SK-N-SH (cell line): ENCODE measurements around the gene WHRN. TPM values are rescaled to one million over a fixed set of nuclear protein-coding genes. Genes with fewer than 3 reads are reported as not detected.

Experiments used
- CTCF ChIA-PET: fragments of 300-600, 350-600 bp; formaldehyde crosslinking; extraction: SDS; loops from one replicate; lab custom pipeline; 2021; lab: Yijun Ruan, JAX
- POLR2A ChIA-PET: fragments of 350-600 bp; sonication (Branson Sonifier 250); formaldehyde crosslinking; extraction: SDS; loops from one replicate; lab custom pipeline; 2020; ENCODE audit warnings: antibody characterized with exemption, inconsistent platforms; lab: Yijun Ruan, JAX
- DNase-seq: peaks from one replicate; pipeline ENCODE4 v3.0.0; 2012
- H2AFZ ChIP-seq: fragments of 200-600 bp; sonication (generic); 2 replicates; pipeline ENCODE4 v1.8.1; 2016; ENCODE audit warnings: antibody characterized with exemption, mild to moderate bottlenecking, low read depth
- H3F3A ChIP-seq: fragments of 200-600 bp; sonication (generic); replicated peaks from 2 replicates; pipeline ENCODE3; 2016; ENCODE audit warnings: antibody characterized with exemption, mild to moderate bottlenecking; ENCODE audit not compliant: insufficient read depth
- H3K27ac ChIP-seq, 2 experiments: fragments of 200-500 bp in 1 of 2; fragments of 200-600 bp in 1 of 2; sonication (Bioruptor generic) in 1 of 2; sonication (generic), shearing (Covaris generic) in 1 of 2; 2 replicates each; pipeline versions ENCODE4 v1.5.1 to v1.6.1; 2014 to 2016; ENCODE audit warnings: low read depth in 2 of 2, inconsistent platforms in 1 of 2, low read length in 1 of 2, mild to moderate bottlenecking in 1 of 2, mixed read lengths in 1 of 2
- H3K27me3 ChIP-seq: fragments of 200-600 bp; sonication (generic), shearing (Covaris generic); 2 replicates; pipeline ENCODE4 v1.6.1; 2016; ENCODE audit warnings: mixed run types; ENCODE audit not compliant: insufficient read depth
- H3K36me3 ChIP-seq, 2 experiments: fragments of 200-500 bp in 1 of 2; fragments of 200-600 bp in 1 of 2; sonication (Bioruptor generic) in 1 of 2; sonication (generic) in 1 of 2; replicated peaks in 1 of 2; 2 replicates each; pipeline versions ENCODE3 to v1.5.1; 2014 to 2016; ENCODE audit warnings: low read length in 1 of 2, mild to moderate bottlenecking in 1 of 2; ENCODE audit not compliant: insufficient read depth in 2 of 2, control insufficient read depth in 1 of 2
- H3K4me1 ChIP-seq, 2 experiments: fragments of 200-500 bp in 1 of 2; fragments of 200-600 bp in 1 of 2; sonication (Bioruptor generic) in 1 of 2; sonication (generic), shearing (Covaris generic) in 1 of 2; 2 replicates each; pipeline versions ENCODE4 v1.5.1 to v1.6.1; 2014 to 2016; ENCODE audit warnings: low read depth in 1 of 2, low read length in 1 of 2, mixed run types in 1 of 2; ENCODE audit not compliant: insufficient read depth in 2 of 2, control insufficient read depth in 1 of 2
- H3K4me2 ChIP-seq: fragments of 200-600 bp; sonication (generic), shearing (Covaris generic); 2 replicates; pipeline ENCODE4 v1.6.1; 2017; ENCODE audit warnings: mixed run types
- H3K4me3 ChIP-seq, 2 experiments: fragments of 200-500 bp in 1 of 2; fragments of 200-600 bp in 1 of 2; sonication (Bioruptor generic) in 1 of 2; sonication (generic), shearing (Covaris generic) in 1 of 2; 2 replicates each; pipeline versions ENCODE4 v1.5.1 to v1.8.1; 2014 to 2016; ENCODE audit warnings: low read depth in 2 of 2, inconsistent platforms in 1 of 2, low read length in 1 of 2, mild to moderate bottlenecking in 1 of 2, mixed read lengths in 1 of 2, moderate library complexity in 1 of 2
- H3K79me2 ChIP-seq: fragments of 200-600 bp; sonication (generic); 2 replicates; pipeline ENCODE4 v1.8.1; 2017; ENCODE audit warnings: mild to moderate bottlenecking; ENCODE audit not compliant: insufficient read depth
- H3K9ac ChIP-seq: fragments of 200-600 bp; sonication (generic); 2 replicates; pipeline ENCODE4 v1.6.1; 2017; ENCODE audit warnings: mixed run types
- H3K9me2 ChIP-seq: fragments of 200-600 bp; sonication (generic); 2 replicates; pipeline ENCODE4 v1.6.1; 2017; ENCODE audit warnings: mixed run types
- H3K9me3 ChIP-seq: fragments of 200-600 bp; sonication (generic); 2 replicates; pipeline ENCODE4 v1.6.1; 2017; ENCODE audit warnings: mixed run types, mild to moderate bottlenecking, moderate library complexity
- H4K20me1 ChIP-seq: fragments of 200-600 bp; sonication (generic); 2 replicates; pipeline ENCODE4 v1.6.1; 2017; ENCODE audit warnings: mild to moderate bottlenecking, mixed run types; ENCODE audit not compliant: insufficient read depth
- CHD2 ChIP-seq: fragments of 150-350 bp; IDR thresholded peaks from 2 replicates; pipeline ENCODE4 v1.6.1; 2018; ENCODE audit warnings: low read length; ENCODE audit not compliant: partially characterized antibody
- ELF1 ChIP-seq: IDR thresholded peaks from 2 replicates; pipeline ENCODE4 v1.4.0; 2012
- EP300 ChIP-seq, 2 experiments: IDR thresholded peaks; 2 replicates each; pipeline versions ENCODE4 v1.4.0 to v1.6.1; 2012; ENCODE audit warnings: borderline replicate concordance in 1 of 2, low read depth in 1 of 2, low read length in 1 of 2
- FOXM1 ChIP-seq: IDR thresholded peaks from 2 replicates; pipeline ENCODE4 v1.4.0; 2012; ENCODE audit warnings: low read depth, mild to moderate bottlenecking
- GATA2 ChIP-seq: sonication (generic); formaldehyde crosslinking; IDR thresholded peaks from 2 replicates; pipeline ENCODE4 v1.5.0; 2020; ENCODE audit warnings: mild to moderate bottlenecking, missing genetic modification reagents
- NFIC ChIP-seq: IDR thresholded peaks from 2 replicates; pipeline ENCODE4 v1.4.0; 2012; ENCODE audit warnings: borderline replicate concordance
- RCOR1 ChIP-seq: fragments of 150-350 bp; IDR thresholded peaks from 2 replicates; pipeline ENCODE4 v1.6.1; 2017; ENCODE audit warnings: antibody characterized with exemption, low read length
- ZBTB33 ChIP-seq: IDR thresholded peaks from 2 replicates; pipeline ENCODE4 v1.4.0; 2012; ENCODE audit warnings: low read depth, borderline replicate concordance
- WGBS: methylation state at CpG from one replicate; pipeline ENCODE4 v1.1.6; 2017; ENCODE audit warnings: low lambda C conversion rate; 5-methylcytosine and 5-hydroxymethylcytosine counted together
- polyA plus RNA-seq, 3 experiments: library from polyadenylated mRNA; depleted of rRNA; stranded (reverse); fragments of >200 nt; gene quantifications; 2 replicates each; pipeline ENCODE4 v1.2.3, GENCODE V29; 2012
- TF ChIP-seq, protein P1 (sequence below): fragments of 150-350 bp; IDR thresholded peaks from 2 replicates; pipeline ENCODE4 v1.6.1; 2017; ENCODE audit warnings: antibody characterized with exemption, low read length, low read depth, borderline replicate concordance
- TF ChIP-seq, protein P2 (sequence below): IDR thresholded peaks from 2 replicates; pipeline ENCODE4 v1.6.1; 2012; ENCODE audit warnings: mild to moderate bottlenecking, low read depth, low read length, moderate library complexity

WHRN gene
- polyA plus RNA-seq, 1 of the 3 experiments (the other 2 are of a cell fraction) = 4.6 TPM

- 79% methylated on average over 5 of the region's 5 CpGs for WGBS
- Histone ChIP-seq H3K9me3 (no peaks in the 10 kb centered on the region), H3K79me2 (no peaks in the 10 kb centered on the region), H3K27ac (no peak overlapping the region), H3K27me3 (no peaks in the 10 kb centered on the region), H3F3A (no peaks in the 10 kb centered on the region), H4K20me1 (no peaks in the 10 kb centered on the region), H3K36me3 (no peaks in the 10 kb centered on the region), H3K9me2 (no peaks in the 10 kb centered on the region), H3K9ac (no peak overlapping the region), H2AFZ (no peak overlapping the region)
- ChIA-PET POLR2A (no interaction called here), CTCF (interaction anchor here (8.9 kb wide), 1 partner anchor 12 kb away, joined by 74 read pairs; no protein-coding TSS in a partner anchor)
- DNase-seq = no peak
- TF ChIP-seq ZBTB33 = no peak
- TF ChIP-seq NFIC = no peak
- no peak for TF ChIP-seq CHD2
- TF ChIP-seq ELF1 = no peak
- TF ChIP-seq EP300 (IDR thresholded peaks at IDR 0.05; ENCODE audit: borderline replicate concordance in 1 of 2, low read depth in 1 of 2, low read length in 1 of 2) = no peak
- TF ChIP-seq, protein P1, sequence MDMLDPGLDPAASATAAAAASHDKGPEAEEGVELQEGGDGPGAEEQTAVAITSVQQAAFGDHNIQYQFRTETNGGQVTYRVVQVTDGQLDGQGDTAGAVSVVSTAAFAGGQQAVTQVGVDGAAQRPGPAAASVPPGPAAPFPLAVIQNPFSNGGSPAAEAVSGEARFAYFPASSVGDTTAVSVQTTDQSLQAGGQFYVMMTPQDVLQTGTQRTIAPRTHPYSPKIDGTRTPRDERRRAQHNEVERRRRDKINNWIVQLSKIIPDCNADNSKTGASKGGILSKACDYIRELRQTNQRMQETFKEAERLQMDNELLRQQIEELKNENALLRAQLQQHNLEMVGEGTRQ = no peak
- TF ChIP-seq, all 33 proteins: peak for 0
- Histone ChIP-seq H3K4me3 (no peak overlapping the region), H3K4me2 (no peak overlapping the region), H3K4me1 (no peaks in the 10 kb centered on the region)
These were observed 89.0 kb downstream of the WHRN start for GRCh38 chr9:114416290-114416689.

- Histone ChIP-seq H3F3A (no peaks in the 10 kb centered on the region), H2AFZ (no peak overlapping the region), H3K4me3 (no peak overlapping the region), H3K79me2 (no peaks in the 10 kb centered on the region), H3K4me2 (no peak overlapping the region), H4K20me1 (no peaks in the 10 kb centered on the region), H3K9me3 (no peaks in the 10 kb centered on the region), H3K27me3 (no peaks in the 10 kb centered on the region), H3K36me3 (no peaks in the 10 kb centered on the region), H3K9ac (no peak overlapping the region), H3K9me2 (no peaks in the 10 kb centered on the region), H3K4me1 (no peaks in the 10 kb centered on the region), H3K27ac (no peak overlapping the region)
- TF ChIP-seq NFIC (no peak), FOXM1 (no peak), RCOR1 (no peak), GATA2 (CRISPR knock-in tag) (no peak), ELF1 (no peak)
- TF ChIP-seq, protein P2, sequence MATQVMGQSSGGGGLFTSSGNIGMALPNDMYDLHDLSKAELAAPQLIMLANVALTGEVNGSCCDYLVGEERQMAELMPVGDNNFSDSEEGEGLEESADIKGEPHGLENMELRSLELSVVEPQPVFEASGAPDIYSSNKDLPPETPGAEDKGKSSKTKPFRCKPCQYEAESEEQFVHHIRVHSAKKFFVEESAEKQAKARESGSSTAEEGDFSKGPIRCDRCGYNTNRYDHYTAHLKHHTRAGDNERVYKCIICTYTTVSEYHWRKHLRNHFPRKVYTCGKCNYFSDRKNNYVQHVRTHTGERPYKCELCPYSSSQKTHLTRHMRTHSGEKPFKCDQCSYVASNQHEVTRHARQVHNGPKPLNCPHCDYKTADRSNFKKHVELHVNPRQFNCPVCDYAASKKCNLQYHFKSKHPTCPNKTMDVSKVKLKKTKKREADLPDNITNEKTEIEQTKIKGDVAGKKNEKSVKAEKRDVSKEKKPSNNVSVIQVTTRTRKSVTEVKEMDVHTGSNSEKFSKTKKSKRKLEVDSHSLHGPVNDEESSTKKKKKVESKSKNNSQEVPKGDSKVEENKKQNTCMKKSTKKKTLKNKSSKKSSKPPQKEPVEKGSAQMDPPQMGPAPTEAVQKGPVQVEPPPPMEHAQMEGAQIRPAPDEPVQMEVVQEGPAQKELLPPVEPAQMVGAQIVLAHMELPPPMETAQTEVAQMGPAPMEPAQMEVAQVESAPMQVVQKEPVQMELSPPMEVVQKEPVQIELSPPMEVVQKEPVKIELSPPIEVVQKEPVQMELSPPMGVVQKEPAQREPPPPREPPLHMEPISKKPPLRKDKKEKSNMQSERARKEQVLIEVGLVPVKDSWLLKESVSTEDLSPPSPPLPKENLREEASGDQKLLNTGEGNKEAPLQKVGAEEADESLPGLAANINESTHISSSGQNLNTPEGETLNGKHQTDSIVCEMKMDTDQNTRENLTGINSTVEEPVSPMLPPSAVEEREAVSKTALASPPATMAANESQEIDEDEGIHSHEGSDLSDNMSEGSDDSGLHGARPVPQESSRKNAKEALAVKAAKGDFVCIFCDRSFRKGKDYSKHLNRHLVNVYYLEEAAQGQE = no peak
- ChIA-PET CTCF (interaction anchor here (0.8 to 8.9 kb wide), 4 partner anchors 10 to 239 kb away, joined by 3 to 74 read pairs (median 4); no protein-coding TSS in a partner anchor), POLR2A (no interaction called here)
- no peak for DNase-seq
- 75% methylated on average over 1 of the region's 2 CpGs for WGBS
These were observed 90.9 kb downstream of the WHRN start for GRCh38 chr9:114414346-114414745.
